C4-2B (cell line): Measurements from ENCODE around the gene TCERG1L.

Experiments used
- CTCF ChIP-seq: fragments of 450-650 bp; conservative IDR thresholded peaks from 2 replicates; pipeline ENCODE4 v1.5.1; 2017; ENCODE audit warnings: mild to moderate bottlenecking
- ZFX ChIP-seq: fragments of 450-650 bp; IDR thresholded peaks from 2 replicates; pipeline ENCODE4 v1.6.1; 2017

DNA sequence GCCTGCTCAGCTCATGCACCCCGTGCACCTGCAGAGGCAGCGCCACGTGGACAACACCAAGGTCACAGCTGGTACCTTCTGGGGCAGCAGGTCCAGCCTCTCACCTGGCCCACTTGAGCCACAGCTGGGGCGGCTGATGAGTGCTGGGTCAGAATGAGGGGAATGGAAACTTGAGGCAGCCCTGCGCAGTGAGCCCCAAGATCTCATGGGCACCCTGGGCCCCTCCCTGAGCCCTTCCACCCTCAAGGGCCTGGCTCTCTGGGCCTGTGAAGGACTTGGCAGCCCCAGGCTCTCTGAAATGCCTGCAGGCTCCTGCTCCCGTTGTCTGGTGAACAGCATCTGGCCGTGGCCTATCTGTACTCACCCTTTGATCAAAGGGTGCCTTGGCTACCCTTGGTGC lies 112.7 kb downstream of the TCERG1L start:
- TF ChIP-seq CTCF (no peak), ZFX (no peak)
